SU-DHL-6 (cell line): ENCODE data around the gene ASAP2.

Experiments used
- H2AFZ ChIP-seq: fragments of 200-600 bp; sonication (generic); 2 replicates; pipeline ENCODE4 v1.6.1; 2014; ENCODE audit warnings: low read depth, mild to moderate bottlenecking, moderate library complexity, mixed read lengths, antibody characterized with exemption, low read length; ENCODE audit not compliant: severe bottlenecking
- H3F3A ChIP-seq: fragments of 200-600 bp; shearing (Covaris generic); 2 replicates; pipeline ENCODE4 v1.6.0; 2016; ENCODE audit warnings: antibody characterized with exemption, mild to moderate bottlenecking; ENCODE audit not compliant: insufficient read depth
- H3K27ac ChIP-seq: fragments of 200-600 bp; sonication (generic); 2 replicates; pipeline ENCODE4 v1.5.1; 2016; ENCODE audit warnings: low read depth, mild to moderate bottlenecking, low read length, moderate library complexity, mixed read lengths
- H3K27me3 ChIP-seq: fragments of 200-600 bp; sonication (generic), shearing (Covaris generic); 2 replicates; pipeline ENCODE4 v1.6.0; 2014; ENCODE audit warnings: mild to moderate bottlenecking, low read length
- H3K36me3 ChIP-seq: fragments of 200-600 bp; sonication (generic); 2 replicates; pipeline ENCODE4 v1.6.1; 2014; ENCODE audit warnings: mild to moderate bottlenecking, low read length, mixed read lengths
- H3K4me2 ChIP-seq: fragments of 300-600, 200-600 bp; shearing (Covaris generic), sonication (generic); 2 replicates; pipeline ENCODE4 v1.6.0; 2014; ENCODE audit warnings: low read length, low read depth, mild to moderate bottlenecking; ENCODE audit not compliant: poor library complexity, severe bottlenecking
- H3K4me3 ChIP-seq: fragments of 200-600 bp; sonication (generic); 2 replicates; pipeline ENCODE4 v1.5.1; 2014; ENCODE audit warnings: antibody characterized with exemption, low read length, mild to moderate bottlenecking, mixed read lengths; ENCODE audit not compliant: insufficient read depth, poor library complexity, severe bottlenecking
- H3K79me2 ChIP-seq: fragments of 200-600 bp; sonication (generic); 2 replicates; pipeline ENCODE4 v1.6.1; 2014; ENCODE audit warnings: mild to moderate bottlenecking, low read length, moderate library complexity; ENCODE audit not compliant: insufficient read depth
- H3K9ac ChIP-seq: fragments of 200-600 bp; sonication (generic); 2 replicates; pipeline ENCODE4 v1.7.0; 2014; ENCODE audit warnings: mild to moderate bottlenecking, low read length
- H3K9me2 ChIP-seq: fragments of 200-600 bp; sonication (generic); replicated peaks from 2 replicates; pipeline ENCODE4 v1.6.1; 2014; ENCODE audit warnings: low read length; ENCODE audit not compliant: insufficient read depth
- H3K9me3 ChIP-seq: fragments of 200-600 bp; sonication (generic); 2 replicates; pipeline ENCODE4 v1.6.1; 2014; ENCODE audit warnings: low read length, mixed read lengths; ENCODE audit not compliant: insufficient read depth
- H4K20me1 ChIP-seq: fragments of 200-600 bp; sonication (generic); 2 replicates; pipeline ENCODE4 v1.6.1; 2014; ENCODE audit warnings: low read depth, mild to moderate bottlenecking, antibody characterized with exemption, low read length, moderate library complexity, mixed read lengths
- EZH2phosphoT487 ChIP-seq: fragments of 200-600 bp; sonication (generic), shearing (Covaris generic); conservative IDR thresholded peaks from 2 replicates; pipeline ENCODE4 v1.6.1; 2018; ENCODE audit warnings: mild to moderate bottlenecking, antibody characterized with exemption, low read length, moderate library complexity, mixed read lengths
- TF ChIP-seq, protein P1 (sequence below): fragments of 200-600 bp; sonication (generic); IDR thresholded peaks from one replicate; pipeline ENCODE4 v1.5.1; 2017; ENCODE audit warnings: antibody characterized with exemption, mild to moderate bottlenecking, low read length, moderate library complexity; ENCODE audit not compliant: insufficient read depth, poor library complexity, severe bottlenecking

Gene ASAP2

DNA sequence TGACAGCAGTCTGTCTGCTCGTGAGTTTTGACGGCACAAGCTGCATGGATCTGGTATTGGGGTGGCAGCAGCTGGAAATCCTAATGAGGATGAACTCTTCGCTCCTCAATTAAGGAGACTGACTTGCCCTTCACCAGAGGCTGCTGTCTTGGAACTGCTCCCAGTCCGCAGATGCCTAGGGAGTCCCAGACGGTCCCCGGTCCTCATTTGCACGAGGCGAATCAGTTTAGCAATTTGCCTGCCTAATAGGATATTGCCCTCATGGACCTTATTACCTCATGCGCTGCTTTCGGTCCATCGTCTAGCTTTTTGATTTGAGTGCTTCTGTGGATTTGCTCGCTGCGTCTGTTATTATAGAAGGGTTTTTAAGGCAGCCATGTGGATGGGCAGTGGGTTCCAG lies 40.6 kb downstream of the ASAP2 start:
- no peak for TF ChIP-seq EZH2phosphoT487
- TF ChIP-seq, protein P1, sequence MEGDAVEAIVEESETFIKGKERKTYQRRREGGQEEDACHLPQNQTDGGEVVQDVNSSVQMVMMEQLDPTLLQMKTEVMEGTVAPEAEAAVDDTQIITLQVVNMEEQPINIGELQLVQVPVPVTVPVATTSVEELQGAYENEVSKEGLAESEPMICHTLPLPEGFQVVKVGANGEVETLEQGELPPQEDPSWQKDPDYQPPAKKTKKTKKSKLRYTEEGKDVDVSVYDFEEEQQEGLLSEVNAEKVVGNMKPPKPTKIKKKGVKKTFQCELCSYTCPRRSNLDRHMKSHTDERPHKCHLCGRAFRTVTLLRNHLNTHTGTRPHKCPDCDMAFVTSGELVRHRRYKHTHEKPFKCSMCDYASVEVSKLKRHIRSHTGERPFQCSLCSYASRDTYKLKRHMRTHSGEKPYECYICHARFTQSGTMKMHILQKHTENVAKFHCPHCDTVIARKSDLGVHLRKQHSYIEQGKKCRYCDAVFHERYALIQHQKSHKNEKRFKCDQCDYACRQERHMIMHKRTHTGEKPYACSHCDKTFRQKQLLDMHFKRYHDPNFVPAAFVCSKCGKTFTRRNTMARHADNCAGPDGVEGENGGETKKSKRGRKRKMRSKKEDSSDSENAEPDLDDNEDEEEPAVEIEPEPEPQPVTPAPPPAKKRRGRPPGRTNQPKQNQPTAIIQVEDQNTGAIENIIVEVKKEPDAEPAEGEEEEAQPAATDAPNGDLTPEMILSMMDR, result no peak
- Histone ChIP-seq H3K9me3 (no peaks in the 10 kb centered on the region), H3K4me2 (no peak overlapping the region), H2AFZ (no peak overlapping the region), H3F3A (no peaks in the 10 kb centered on the region), H3K36me3 (no peaks in the 10 kb centered on the region), H4K20me1 (no peaks in the 10 kb centered on the region), H3K4me3 (no peak overlapping the region), H3K27ac (no peak overlapping the region), H3K9me2 (no peaks in the 10 kb centered on the region), H3K27me3 (no peaks in the 10 kb centered on the region), H3K79me2 (no peaks in the 10 kb centered on the region), H3K9ac (no peak overlapping the region)

DNA sequence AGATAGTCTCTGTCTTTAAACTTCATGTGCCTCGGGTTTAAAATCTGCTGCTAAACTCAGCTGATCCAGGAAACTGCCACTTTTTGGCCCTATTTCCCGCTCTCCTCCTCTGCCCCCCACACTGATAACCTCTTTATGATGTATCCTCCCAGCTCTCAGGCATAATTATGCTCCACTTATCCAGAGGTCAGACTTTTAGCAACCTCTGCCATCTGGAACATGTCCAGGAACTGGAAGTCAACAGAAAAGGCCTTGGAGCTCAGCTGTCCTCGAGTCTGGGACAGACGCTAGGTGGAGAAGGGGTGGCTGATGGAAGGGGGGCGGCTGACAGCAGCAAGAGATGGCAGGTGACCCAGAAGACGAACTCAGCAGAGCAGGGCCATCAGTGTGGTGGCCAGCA lies 41.2 kb downstream of the ASAP2 start:
- no peaks in the 10 kb centered on the region for H3K9me2 ChIP-seq
- no peaks in the 10 kb centered on the region for H3K9me3 ChIP-seq
- H3K79me2 ChIP-seq, result no peaks in the 10 kb centered on the region
- no peaks in the 10 kb centered on the region for H3F3A ChIP-seq
- no peak overlapping the region for H3K4me2 ChIP-seq
- H3K27ac ChIP-seq, result no peak overlapping the region
- no peaks in the 10 kb centered on the region for H3K36me3 ChIP-seq
- H2AFZ ChIP-seq, result no peak overlapping the region
- TF ChIP-seq EZH2phosphoT487, result no peak
- TF ChIP-seq, protein P1, result no peak
- H4K20me1 ChIP-seq, result no peaks in the 10 kb centered on the region
- no peak overlapping the region for H3K9ac ChIP-seq
- no peaks in the 10 kb centered on the region for H3K27me3 ChIP-seq
- H3K4me3 ChIP-seq, result no peak overlapping the region

DNA sequence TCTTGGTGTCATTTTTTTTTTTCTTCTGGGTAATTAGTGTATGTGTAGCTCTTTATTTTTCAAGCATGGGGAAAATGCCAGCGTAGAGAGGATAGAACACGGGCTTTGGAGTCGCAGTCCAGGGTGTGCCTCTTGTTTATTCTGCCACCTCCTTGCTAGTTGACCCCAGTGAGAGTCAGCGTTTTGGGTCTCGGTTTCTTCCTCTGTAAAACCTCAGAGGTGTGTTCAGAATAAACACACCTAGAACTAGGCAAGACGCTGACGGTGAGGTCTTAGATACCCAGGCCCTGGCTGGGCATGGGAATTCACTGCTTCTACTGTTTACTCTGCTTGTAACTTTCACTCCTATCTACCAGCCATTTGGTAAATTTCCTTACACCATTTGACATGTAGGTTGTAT lies 41.8 kb downstream of the ASAP2 start:
- no peak overlapping the region for H3K27ac ChIP-seq
- H3K9me3 ChIP-seq, result no peaks in the 10 kb centered on the region
- H3K27me3 ChIP-seq, result no peaks in the 10 kb centered on the region
- H2AFZ ChIP-seq, result no peak overlapping the region
- no peak for TF ChIP-seq EZH2phosphoT487
- TF ChIP-seq, protein P1, result no peak
- no peaks in the 10 kb centered on the region for H3K79me2 ChIP-seq
- no peaks in the 10 kb centered on the region for H3K9me2 ChIP-seq
- H4K20me1 ChIP-seq, result no peaks in the 10 kb centered on the region
- H3F3A ChIP-seq, result no peaks in the 10 kb centered on the region
- H3K4me2 ChIP-seq, result no peak overlapping the region
- H3K4me3 ChIP-seq, result no peak overlapping the region
- H3K36me3 ChIP-seq, result no peaks in the 10 kb centered on the region
- H3K9ac ChIP-seq, result no peak overlapping the region
